ENCODE data around the gene ABCC4. TPM values are rescaled to one million over a fixed set of nuclear protein-coding genes. Genes with fewer than 3 reads are reported as not detected.

Gene ABCC4
- total and polyA plus RNA-seq, 4 experiments from 2014 or later, result 4.8 to 10.0 (median 6.9) TPM

DNA sequence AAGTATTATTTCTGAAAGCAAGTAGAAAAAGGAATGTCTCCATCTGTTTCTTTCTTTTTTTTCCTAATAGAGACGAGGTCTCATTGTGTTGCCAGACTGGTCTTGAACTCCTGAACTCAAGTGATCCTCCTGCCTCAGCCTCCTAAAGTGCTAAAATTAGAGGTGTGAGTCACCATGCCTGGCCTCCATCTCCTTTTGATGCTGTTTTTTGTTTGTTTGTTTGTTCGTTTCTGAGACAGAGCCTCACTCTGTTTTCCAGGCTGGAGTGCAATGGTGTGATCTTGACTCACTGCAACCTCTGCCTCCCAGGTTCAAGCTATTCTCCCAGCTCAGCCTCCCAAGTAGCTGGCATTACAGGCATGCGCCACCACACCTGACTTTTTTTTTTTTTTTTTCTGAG is 14.5 kb upstream of the ABCC4 start:
- Mint-ChIP-seq H3K4me1 (peaks cover 0 to 4% (median under 1%) of the 10 kb centered on the region in 4 donors), H3K27ac (no peak overlapping the region), H3K4me3 (no peak overlapping the region), H3K9me3 (no peaks in the 10 kb centered on the region), H3K27me3 (peaks cover 2 to 13% of the 10 kb centered on the region in 2 donors), H3K36me3 (no peaks in the 10 kb centered on the region)
- intact Hi-C loops (cut with micrococcal nuclease), result no loop called here
- no peak overlapping the region for H3K27ac ChIP-seq (ENCODE audit: low read depth, low read length)
- no peaks in the 10 kb centered on the region for H3K4me1 ChIP-seq (ENCODE audit: insufficient read depth, low read length)
- H3K27me3 ChIP-seq (ENCODE audit: insufficient read depth, low read length), result no peaks in the 10 kb centered on the region
- no peak overlapping the region for H3K4me3 ChIP-seq (ENCODE audit: low read length in 2 of 2)
- DNase-seq, result no peak
- H3K9me3 ChIP-seq (ENCODE audit: control insufficient read depth in 1 of 2, low read length in 2 of 2), result no peaks in the 10 kb centered on the region
- no peaks in the 10 kb centered on the region for H3K36me3 ChIP-seq (ENCODE audit: insufficient read depth, low read length)
- ChIA-PET CTCF (ENCODE audit: partially characterized antibody) (interaction anchor here (2.1 kb wide), 1 partner anchor 126 kb away, joined by 6 read pairs; no protein-coding TSS in a partner anchor), POLR2A (ENCODE audit: partially characterized antibody) (no interaction called here)

DNA sequence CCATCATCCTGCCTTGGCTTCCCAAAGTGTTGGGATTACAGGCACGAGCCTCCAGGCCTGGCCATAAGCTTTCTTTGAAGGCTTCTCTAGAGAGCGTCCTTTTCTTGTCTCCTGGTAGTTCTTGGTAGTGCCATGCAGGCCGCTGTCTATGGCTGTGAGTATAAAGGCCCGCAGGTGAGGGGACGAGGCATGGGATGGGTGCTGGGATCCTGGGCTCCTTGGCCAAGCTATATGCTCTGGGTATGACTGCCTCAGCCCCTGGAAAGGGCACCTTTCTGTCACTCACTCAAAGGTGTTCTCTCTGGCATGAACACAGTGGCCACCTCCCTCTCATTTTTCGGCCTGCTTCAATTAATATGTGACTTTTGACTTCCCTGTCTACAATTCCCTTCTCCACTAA is 6.3 kb upstream of the ABCC4 start:
- Histone ChIP-seq H3K4me3 (ENCODE audit: low read length in 2 of 2) (no peak overlapping the region), H3K27me3 (ENCODE audit: insufficient read depth, low read length) (no peaks in the 10 kb centered on the region), H3K36me3 (ENCODE audit: insufficient read depth, low read length) (no peaks in the 10 kb centered on the region), H3K9me3 (ENCODE audit: control insufficient read depth in 1 of 2, low read length in 2 of 2) (no peaks in the 10 kb centered on the region), H3K4me1 (ENCODE audit: insufficient read depth, low read length) (no peaks in the 10 kb centered on the region), H3K27ac (ENCODE audit: low read depth, low read length) (no peak overlapping the region)
- H3K4me3 Mint-ChIP-seq, result no peak overlapping the region
- H3K36me3 Mint-ChIP-seq, result no peaks in the 10 kb centered on the region
- peaks cover 0 to 5% (median 0%) of the 10 kb centered on the region in 4 donors for H3K4me1 Mint-ChIP-seq
- CTCF ChIA-PET (ENCODE audit: partially characterized antibody), result interaction anchor here (2.1 kb wide), 1 partner anchor 10 kb away, joined by 8 read pairs; no protein-coding TSS in a partner anchor
- no peaks in the 10 kb centered on the region for H3K9me3 Mint-ChIP-seq
- intact Hi-C loops (cut with micrococcal nuclease), result no loop called here
- peaks cover 0 to 7% of the 10 kb centered on the region in 2 donors for H3K27me3 Mint-ChIP-seq
- POLR2A ChIA-PET (ENCODE audit: partially characterized antibody), result no interaction called here
- H3K27ac Mint-ChIP-seq, result no peak overlapping the region
- no peak for DNase-seq

DNA sequence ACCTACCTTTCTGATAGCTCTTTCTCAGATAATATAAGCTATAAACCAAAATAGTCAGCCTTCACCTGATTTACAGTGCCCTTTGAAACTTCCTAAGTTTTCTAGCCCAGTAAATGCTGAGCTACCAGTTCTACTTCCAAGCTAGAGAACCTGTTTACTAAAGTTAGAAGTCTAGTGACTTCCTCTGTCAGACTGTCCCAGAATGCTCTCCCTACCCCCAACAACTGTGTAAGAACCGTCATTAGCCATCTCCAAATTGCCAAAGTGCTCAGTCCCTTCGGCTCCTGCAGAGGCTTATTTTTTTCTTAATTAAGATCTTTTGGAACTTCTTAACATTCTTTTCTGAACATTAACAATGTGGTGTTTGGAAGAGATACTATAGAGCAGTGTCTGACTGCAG is 3.2 kb upstream of the ABCC4 start:
- H3K4me3 Mint-ChIP-seq, result no peak overlapping the region
- intact Hi-C loops (cut with micrococcal nuclease), result loop anchor here (5.0 kb wide), 1 partner anchor 373 kb away; the partner anchor contains the start of gene DNAJC3
- POLR2A ChIA-PET (ENCODE audit: partially characterized antibody), result no interaction called here
- DNase-seq, result no peak
- CTCF ChIA-PET (ENCODE audit: partially characterized antibody), result interaction anchor here (1.1 to 2.1 kb wide), 2 partner anchors 13 to 76 kb away, joined by 4 to 6 read pairs; no protein-coding TSS in a partner anchor
- Histone ChIP-seq H3K36me3 (ENCODE audit: insufficient read depth, low read length) (no peaks in the 10 kb centered on the region), H3K4me1 (ENCODE audit: insufficient read depth, low read length) (peaks cover 14% of the 10 kb centered on the region), H3K4me3 (ENCODE audit: low read length in 2 of 2) (no peak overlapping the region), H3K27ac (ENCODE audit: low read depth, low read length) (no peak overlapping the region), H3K27me3 (ENCODE audit: insufficient read depth, low read length) (no peaks in the 10 kb centered on the region), H3K9me3 (ENCODE audit: control insufficient read depth in 1 of 2, low read length in 2 of 2) (no peaks in the 10 kb centered on the region)
- no peak overlapping the region for H3K27ac Mint-ChIP-seq
- peaks cover 0 to 3% of the 10 kb centered on the region in 2 donors for H3K36me3 Mint-ChIP-seq
- peaks cover 12 to 25% (median 18%) of the 10 kb centered on the region in 4 donors for H3K4me1 Mint-ChIP-seq
- H3K9me3 Mint-ChIP-seq, result peaks cover 0 to 1% (median 0%) of the 10 kb centered on the region in 8 donors
- peaks cover 0 to 2% of the 10 kb centered on the region in 2 donors for H3K27me3 Mint-ChIP-seq

DNA sequence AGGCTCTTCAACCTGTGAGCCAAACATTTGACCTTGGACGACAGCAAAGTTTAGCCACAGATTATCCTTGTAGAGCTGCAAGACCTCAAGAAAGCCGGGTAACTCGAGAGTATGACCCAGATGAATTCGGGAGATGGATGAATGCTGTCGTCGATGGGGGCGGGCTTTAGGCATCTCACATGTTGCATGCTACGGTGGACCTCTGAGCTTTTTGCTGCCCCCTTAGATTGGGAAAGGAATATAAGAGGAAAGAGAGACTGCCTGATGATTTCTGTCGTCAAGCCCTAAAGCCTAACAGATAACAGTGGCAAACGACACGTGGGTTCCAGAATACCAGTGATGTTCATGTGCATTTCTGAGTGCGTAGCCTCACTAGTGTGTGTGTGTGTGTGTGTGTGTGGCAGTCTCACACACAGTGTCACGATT is 730 bp upstream of the ABCC4 start:
- ChIA-PET CTCF (ENCODE audit: partially characterized antibody) (interaction anchor here (1.2 to 9.8 kb wide), 5 partner anchors 9 to 177 kb away, joined by 3 to 105 read pairs (median 6); no protein-coding TSS in a partner anchor), POLR2A (ENCODE audit: partially characterized antibody) (interaction anchor here (1.1 kb wide), 1 partner anchor 375 kb away, joined by 3 read pairs; the partner anchor contains the start of gene DNAJC3)
- peak overlapping the region in 4 of 7 donors; percentile 32 to 74 (median 39) for H3K27ac Mint-ChIP-seq
- H3K9me3 ChIP-seq (ENCODE audit: control insufficient read depth in 1 of 2, low read length in 2 of 2), result no peaks in the 10 kb centered on the region
- H3K4me1 Mint-ChIP-seq, result peaks cover 20 to 36% (median 29%) of the 10 kb centered on the region in 4 donors
- no peak overlapping the region for H3K27ac ChIP-seq (ENCODE audit: low read depth, low read length)
- no peaks in the 10 kb centered on the region for H3K36me3 ChIP-seq (ENCODE audit: insufficient read depth, low read length)
- intact Hi-C loops (cut with micrococcal nuclease), result loop anchor here (2.0 to 5.0 kb wide), 3 partner anchors 113 to 701 kb away; partner anchors contain the start of genes DNAJC3 and GPR180
- peak in 1 of 5 donors; percentile 4 for DNase-seq
- peaks cover 0 to 2% of the 10 kb centered on the region in 2 donors for H3K27me3 Mint-ChIP-seq
- H3K9me3 Mint-ChIP-seq, result peaks cover 0 to 1% (median 0%) of the 10 kb centered on the region in 8 donors
- H3K4me3 Mint-ChIP-seq, result peak overlapping the region; percentile 76 to 86 (median 82)
- H3K4me1 ChIP-seq (ENCODE audit: insufficient read depth, low read length), result peaks cover 14% of the 10 kb centered on the region
- H3K4me3 ChIP-seq (ENCODE audit: low read length in 2 of 2), result peak overlapping the region; percentile 65 to 70
- H3K36me3 Mint-ChIP-seq, result peaks cover 0 to 3% of the 10 kb centered on the region in 2 donors
- H3K27me3 ChIP-seq (ENCODE audit: insufficient read depth, low read length), result no peaks in the 10 kb centered on the region

DNA sequence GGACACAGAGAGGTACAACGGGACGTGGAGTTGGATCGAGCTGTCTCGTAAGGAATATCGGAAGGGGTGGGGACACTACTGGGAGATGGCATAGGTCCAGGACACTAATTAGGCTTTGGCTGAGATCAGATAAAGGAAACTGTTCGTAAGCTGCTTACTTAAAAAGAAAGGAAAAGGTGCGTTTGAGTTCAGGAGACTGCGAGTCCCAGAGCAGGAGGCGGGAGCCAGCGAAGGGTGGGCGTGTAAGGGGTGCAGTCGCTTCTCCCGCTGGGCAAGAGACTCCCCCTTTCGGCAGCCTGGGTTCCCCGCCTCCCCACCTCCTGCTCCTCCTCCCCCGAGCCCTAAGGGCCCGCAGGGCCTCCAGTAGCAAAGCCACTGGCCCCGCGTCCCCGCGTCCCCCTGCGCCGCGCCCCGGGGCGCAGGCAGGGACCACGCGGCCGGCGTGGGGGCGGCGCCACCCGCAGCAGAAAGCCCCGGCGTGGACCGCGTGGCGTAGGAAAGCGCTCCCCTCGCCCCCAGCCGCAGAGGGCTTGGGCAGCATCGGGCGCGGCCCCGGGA is 547 bp downstream of the ABCC4 start:
- no peaks in the 10 kb centered on the region for H3K9me3 ChIP-seq (ENCODE audit: control insufficient read depth in 1 of 2, low read length in 2 of 2)
- ChIA-PET POLR2A (ENCODE audit: partially characterized antibody) (no interaction called here), CTCF (ENCODE audit: partially characterized antibody) (interaction anchor here (1.1 to 9.8 kb wide), 6 partner anchors 7 to 110 kb away, joined by 3 to 105 read pairs (median 5); no protein-coding TSS in a partner anchor)
- peak in 2 of 5 donors; percentile 20 for DNase-seq
- peak overlapping the region in 6 of 7 donors; percentile 6 to 95 (median 46) for H3K27ac Mint-ChIP-seq
- peak overlapping the region; percentile 36 to 70 for H3K4me3 ChIP-seq (ENCODE audit: low read length in 2 of 2)
- peak overlapping the region; percentile 43 for H3K27ac ChIP-seq (ENCODE audit: low read depth, low read length)
- peaks cover 23 to 41% (median 30%) of the 10 kb centered on the region in 4 donors for H3K4me1 Mint-ChIP-seq
- peaks cover 0 to 1% (median 0%) of the 10 kb centered on the region in 8 donors for H3K9me3 Mint-ChIP-seq
- H3K27me3 Mint-ChIP-seq, result peaks cover 0 to 2% of the 10 kb centered on the region in 2 donors
- peaks cover 14% of the 10 kb centered on the region for H3K4me1 ChIP-seq (ENCODE audit: insufficient read depth, low read length)
- H3K4me3 Mint-ChIP-seq, result peak overlapping the region; percentile 82 to 93 (median 88)
- H3K36me3 Mint-ChIP-seq, result peaks cover 0 to 3% of the 10 kb centered on the region in 2 donors
- no peaks in the 10 kb centered on the region for H3K27me3 ChIP-seq (ENCODE audit: insufficient read depth, low read length)
- intact Hi-C loops (cut with micrococcal nuclease), result loop anchor here (1.0 to 5.0 kb wide), 4 partner anchors 112 to 700 kb away; partner anchors contain the start of genes DNAJC3 and GPR180
- H3K36me3 ChIP-seq (ENCODE audit: insufficient read depth, low read length), result no peaks in the 10 kb centered on the region

DNA sequence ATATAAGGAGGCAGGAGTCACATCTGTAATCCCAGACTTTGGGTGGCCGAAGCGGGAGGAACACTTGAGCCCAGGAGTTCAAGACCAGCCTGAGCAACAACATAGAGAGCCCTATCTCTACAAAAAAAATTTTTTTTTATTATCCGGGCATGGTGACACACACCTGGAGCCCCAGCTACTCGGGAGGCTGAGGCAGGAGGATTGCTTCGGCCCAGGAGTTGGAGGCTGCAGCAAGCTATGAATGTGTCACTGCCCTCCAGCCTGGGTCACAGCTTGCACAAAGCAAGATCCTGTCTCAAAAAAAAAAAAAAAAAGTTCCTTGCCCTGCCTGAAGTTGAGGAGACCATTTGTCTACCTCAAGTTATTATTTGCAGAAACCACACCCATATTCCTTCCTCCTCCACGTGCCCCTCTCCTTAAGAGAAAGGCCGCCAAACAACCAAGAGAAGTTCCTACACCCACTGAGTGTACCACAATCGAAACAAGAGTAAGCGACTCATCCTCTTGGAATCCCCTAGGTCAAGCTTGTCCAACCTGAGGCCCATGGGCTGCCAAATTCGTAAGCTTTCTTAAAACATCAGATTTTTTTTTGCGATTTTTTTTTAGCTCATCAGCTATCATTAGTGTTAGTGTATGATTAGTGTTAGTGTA is 2.2 kb downstream of the ABCC4 start:
- peak overlapping the region; percentile 16 to 79 (median 69) for H3K27ac Mint-ChIP-seq
- ChIA-PET POLR2A (ENCODE audit: partially characterized antibody) (no interaction called here), CTCF (ENCODE audit: partially characterized antibody) (interaction anchor here (1.3 to 9.8 kb wide), 4 partner anchors 10 to 109 kb away, joined by 5 to 105 read pairs (median 68); no protein-coding TSS in a partner anchor)
- no peak overlapping the region for H3K4me3 ChIP-seq (ENCODE audit: low read length in 2 of 2)
- H3K36me3 ChIP-seq (ENCODE audit: insufficient read depth, low read length), result no peaks in the 10 kb centered on the region
- no peaks in the 10 kb centered on the region for H3K27me3 ChIP-seq (ENCODE audit: insufficient read depth, low read length)
- intact Hi-C loops (cut with micrococcal nuclease), result no loop called here
- H3K9me3 Mint-ChIP-seq, result peaks cover 0 to 1% (median 0%) of the 10 kb centered on the region in 8 donors
- H3K4me1 ChIP-seq (ENCODE audit: insufficient read depth, low read length), result peaks cover 14% of the 10 kb centered on the region
- H3K4me1 Mint-ChIP-seq, result peaks cover 23 to 41% (median 30%) of the 10 kb centered on the region in 4 donors
- no peaks in the 10 kb centered on the region for H3K9me3 ChIP-seq (ENCODE audit: control insufficient read depth in 1 of 2, low read length in 2 of 2)
- peaks cover 0 to 3% of the 10 kb centered on the region in 2 donors for H3K36me3 Mint-ChIP-seq
- H3K27me3 Mint-ChIP-seq, result peaks cover 0 to 2% of the 10 kb centered on the region in 2 donors
- H3K4me3 Mint-ChIP-seq, result peak overlapping the region in 7 of 8 donors; percentile 82 to 93 (median 85)
- H3K27ac ChIP-seq (ENCODE audit: low read depth, low read length), result no peak overlapping the region
- DNase-seq, result no peak

All from CD4-positive, alpha-beta memory T cell (primary cell).